GM19240 (cell line): ENCODE results near the gene PCDH11X.
"Not testable (repeated sequence)": the region's sequence is repeated elsewhere in the genome, so short reads cannot be mapped to it uniquely, and the experiment has no call there.

ENCODE experiments used
- DNase-seq: peaks from one replicate; pipeline ENCODE4 v3.0.0; 2011; ENCODE audit warnings: low spot score; ENCODE audit not compliant: insufficient read length

PCDH11X gene, protein sequence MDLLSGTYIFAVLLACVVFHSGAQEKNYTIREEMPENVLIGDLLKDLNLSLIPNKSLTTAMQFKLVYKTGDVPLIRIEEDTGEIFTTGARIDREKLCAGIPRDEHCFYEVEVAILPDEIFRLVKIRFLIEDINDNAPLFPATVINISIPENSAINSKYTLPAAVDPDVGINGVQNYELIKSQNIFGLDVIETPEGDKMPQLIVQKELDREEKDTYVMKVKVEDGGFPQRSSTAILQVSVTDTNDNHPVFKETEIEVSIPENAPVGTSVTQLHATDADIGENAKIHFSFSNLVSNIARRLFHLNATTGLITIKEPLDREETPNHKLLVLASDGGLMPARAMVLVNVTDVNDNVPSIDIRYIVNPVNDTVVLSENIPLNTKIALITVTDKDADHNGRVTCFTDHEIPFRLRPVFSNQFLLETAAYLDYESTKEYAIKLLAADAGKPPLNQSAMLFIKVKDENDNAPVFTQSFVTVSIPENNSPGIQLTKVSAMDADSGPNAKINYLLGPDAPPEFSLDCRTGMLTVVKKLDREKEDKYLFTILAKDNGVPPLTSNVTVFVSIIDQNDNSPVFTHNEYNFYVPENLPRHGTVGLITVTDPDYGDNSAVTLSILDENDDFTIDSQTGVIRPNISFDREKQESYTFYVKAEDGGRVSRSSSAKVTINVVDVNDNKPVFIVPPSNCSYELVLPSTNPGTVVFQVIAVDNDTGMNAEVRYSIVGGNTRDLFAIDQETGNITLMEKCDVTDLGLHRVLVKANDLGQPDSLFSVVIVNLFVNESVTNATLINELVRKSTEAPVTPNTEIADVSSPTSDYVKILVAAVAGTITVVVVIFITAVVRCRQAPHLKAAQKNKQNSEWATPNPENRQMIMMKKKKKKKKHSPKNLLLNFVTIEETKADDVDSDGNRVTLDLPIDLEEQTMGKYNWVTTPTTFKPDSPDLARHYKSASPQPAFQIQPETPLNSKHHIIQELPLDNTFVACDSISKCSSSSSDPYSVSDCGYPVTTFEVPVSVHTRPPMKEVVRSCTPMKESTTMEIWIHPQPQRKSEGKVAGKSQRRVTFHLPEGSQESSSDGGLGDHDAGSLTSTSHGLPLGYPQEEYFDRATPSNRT (N-terminal part only)

DNA sequence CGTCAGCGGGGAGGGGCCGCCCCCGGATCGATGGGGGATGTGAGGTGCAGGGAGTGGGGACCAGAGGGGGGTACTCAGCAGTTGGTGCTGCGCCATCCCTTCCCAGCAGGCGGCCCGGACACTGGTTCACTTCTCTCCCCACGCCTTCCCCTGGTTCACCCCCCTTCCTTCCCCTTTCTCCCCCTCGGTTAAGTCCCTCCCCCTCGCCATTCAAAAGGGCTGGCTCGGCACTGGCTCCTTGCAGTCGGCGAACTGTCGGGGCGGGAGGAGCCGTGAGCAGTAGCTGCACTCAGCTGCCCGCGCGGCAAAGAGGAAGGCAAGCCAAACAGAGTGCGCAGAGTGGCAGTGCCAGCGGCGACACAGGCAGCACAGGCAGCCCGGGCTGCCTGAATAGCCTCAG is at the start of gene PCDH11X:
Gene PCDH11X (plus strand): TSS at position 241 of the 400 bp plus-strand sequence. CDS start 56,130 bp downstream, outside the sequence.
- not testable (repeated sequence) for DNase-seq

DNA sequence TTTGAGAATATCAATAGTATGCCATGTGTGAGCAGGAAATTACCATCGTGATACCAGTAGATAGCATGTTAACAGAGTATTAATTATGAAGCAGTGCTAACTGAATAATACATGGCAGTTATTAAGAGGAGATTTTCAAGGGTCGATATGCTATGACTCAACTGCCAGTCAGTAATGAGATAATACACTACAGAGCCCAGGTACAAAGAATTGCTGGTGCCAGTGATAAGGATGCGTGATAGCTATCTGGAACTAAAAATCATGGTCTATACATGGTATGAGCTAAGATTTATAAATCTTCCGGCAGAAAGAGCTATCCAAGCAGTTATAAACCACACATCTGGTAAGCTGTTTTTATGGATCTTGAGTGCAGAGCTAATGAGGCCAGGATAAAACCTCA is 31.7 kb upstream of the PCDH11X start:
- DNase-seq = not testable (repeated sequence)

DNA sequence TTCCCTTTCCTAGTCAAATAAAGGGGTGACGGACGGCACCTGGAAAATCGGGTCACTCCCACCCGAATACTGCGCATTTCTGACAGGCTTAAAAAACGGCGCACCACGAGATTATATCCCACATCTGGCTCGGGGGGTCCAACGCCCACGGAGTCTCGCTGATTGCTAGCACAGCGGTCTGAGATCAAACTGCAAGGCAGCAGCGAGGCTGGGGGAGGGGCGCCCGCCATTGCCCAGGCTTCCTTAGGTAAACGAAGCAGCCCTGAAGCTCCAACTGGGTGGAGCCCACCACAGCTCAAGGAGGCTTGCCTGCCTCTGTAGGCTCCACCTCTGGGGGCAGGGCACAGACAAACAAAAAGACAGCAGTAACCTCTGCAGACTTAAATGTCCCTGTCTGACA is 26.2 kb upstream of the PCDH11X start:
- not testable (repeated sequence) for DNase-seq

DNA sequence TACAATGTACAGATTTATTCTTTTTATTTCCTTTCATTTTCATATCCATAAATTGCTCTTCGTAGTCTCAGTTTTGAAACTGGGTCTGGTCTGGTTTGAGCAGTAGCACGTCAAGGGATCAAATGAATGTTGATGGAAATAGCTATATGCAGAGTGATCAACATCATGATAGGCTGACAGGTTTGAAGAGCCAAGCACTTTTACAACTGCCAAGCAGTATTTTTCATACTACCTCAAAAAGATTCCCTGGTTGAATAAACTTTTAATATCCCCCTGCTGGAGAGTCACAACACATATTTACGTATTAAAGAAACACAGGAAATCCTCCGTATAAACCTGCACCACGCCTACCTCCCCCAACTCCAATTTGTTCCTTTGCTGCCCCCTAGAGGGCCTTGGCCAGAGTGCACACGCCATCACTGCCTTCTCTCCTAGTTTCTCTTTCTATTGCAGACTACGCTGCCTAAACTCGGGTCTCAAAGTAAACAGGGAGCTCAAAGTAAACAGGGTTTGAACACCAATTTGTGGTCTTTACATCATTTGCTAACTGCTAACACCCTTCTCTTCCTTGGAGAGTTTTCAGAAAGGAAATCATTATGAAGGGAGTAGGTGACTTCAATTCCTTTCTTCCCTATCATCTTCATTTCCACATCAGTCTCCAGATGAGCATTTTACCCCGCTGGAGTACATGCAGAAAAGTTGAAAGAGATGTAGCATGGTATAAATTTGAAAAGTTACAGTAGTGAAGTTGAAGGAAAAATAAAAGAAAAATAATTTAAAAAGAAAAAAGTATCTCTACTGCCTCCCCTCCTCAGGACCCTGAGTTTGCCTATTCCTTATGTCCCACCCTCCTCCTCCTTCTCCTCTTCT is 8.3 kb upstream of the PCDH11X start:
- DNase-seq = not testable (repeated sequence)

DNA sequence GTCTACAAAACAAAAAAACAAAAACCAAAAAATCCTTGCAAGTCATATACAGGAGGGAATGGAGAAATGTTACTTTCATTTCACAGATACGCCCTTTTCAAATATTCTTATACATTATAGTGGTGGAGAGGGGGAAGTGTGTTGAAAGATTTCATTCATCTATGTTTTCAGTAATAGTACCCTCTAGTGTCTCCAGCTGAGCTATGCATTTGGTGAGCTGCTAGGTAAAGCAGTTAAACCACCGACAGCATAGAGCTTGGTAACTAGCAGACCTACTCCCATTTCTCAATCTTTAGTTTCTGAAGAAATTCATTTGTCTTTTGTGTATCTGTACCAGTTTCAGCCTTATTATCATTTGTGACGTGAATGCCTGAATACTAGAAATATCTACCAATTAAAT is 5.2 kb upstream of the PCDH11X start:
- not testable (repeated sequence) for DNase-seq

DNA sequence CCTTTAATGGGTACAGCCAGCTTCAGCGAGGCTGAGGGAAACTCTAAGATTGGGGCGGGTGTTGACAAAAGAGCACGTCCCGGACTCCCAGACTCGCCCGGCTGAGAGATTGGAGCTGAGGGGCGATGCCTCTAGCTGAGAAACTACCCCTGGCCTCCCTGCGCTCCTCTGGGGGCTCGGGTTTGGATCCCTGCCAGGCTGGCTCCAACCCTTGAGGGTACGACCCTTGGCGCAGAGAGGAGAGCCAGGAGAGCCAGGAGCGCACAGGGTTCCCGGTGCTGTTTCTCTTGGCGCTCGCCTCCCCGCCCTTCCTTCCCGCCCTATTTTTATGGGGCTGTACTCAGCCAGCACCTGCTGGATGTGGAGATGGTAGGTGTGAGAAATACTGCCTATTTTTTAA is 833 bp downstream of the PCDH11X start:
- DNase-seq = not testable (repeated sequence)

DNA sequence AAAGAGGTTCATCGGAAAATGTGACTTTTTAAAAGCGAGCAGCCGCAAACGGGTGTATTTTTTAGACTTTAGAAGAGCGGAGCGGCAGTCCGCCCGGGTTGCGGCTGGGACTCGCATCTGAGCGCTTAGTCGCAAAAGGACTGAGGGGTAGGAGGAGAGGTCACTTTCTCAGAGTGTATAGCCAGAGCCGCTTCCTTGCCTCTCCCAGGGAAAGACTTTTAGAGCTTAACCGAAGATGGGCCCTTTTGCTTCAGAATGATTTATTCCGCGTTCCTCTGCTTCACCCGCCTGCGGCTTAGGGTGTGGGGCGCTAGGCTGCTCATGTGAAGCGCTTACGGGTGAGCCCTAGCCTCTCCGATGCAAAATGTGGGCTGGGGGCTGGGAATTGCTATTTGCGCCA is 1.5 kb downstream of the PCDH11X start:
- DNase-seq = not testable (repeated sequence)

DNA sequence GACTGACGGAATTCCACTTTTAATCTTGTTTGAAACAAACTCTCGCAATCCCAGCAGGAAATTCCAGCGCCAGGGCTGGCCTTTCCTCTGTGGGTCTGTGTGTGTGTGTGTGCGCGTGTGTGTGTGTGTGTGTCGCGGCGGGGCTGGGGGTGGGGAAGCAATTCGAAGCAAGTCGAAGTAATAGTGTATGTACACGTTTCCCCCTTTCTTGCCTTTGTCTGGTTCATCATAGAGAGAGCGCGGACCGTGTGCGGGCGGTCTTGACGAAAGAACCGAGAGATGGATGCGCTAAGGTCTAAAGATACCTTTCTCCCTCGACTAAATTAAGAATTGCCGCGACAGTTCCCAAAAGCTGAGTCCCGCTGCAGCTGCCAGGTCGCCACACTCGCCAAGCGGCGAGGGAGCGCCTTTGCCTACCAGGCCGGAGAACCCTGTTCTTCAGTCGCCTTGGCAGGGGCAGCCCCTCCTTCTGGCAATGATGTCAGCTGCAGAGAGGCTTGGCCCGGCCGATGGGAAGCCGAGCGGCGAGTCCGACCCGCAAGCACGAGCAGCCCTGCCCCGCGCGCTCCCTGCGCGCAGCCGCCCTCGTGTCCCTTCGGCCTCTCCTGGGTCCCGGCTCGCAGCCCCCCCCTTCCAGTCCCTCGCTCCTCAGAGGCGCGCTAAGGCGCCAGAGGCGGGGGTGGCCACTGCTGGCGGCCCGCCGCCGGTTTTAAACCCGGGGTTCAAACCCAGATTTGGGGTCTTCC is 2.6 kb downstream of the PCDH11X start:
- DNase-seq = not testable (repeated sequence)

DNA sequence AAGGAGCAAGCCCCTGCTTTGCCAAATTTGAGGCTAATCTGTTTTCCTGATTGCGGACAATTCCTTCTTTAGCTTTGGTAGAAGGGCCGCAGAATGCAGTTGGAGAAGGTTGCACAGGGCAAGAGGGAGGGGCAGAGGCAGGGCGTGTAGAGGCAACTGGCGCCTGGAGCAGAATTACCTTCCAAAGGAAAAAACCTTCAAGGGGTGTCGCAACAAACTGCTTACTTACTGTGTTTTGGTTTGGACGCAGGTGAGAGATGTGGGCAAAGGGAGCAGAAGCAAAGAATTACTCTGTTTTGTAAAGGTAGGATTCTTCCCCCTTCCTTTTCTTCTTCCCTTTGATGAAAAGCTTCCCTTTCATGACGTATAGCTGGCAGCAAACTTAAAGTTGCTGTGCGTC is 3.6 kb downstream of the PCDH11X start:
- DNase-seq = not testable (repeated sequence)

DNA sequence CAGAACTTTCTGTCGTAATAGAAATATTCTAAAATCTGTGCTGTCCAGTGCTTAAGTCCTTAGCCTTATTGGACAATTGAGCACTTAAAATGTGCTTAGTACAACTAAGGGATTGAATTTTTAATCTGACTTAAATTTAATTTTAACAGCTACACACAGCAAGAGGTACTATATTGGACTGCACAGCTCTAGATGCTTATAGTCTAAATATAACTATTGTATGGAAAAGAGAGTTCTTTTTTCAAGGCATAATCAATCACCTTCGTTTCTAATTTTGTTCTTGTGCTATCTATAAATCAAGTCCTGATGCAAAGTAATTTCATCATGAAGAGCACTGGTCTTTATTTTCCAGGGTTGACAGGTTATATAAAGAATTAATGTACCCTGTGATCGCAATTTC is 38.4 kb downstream of the PCDH11X start:
- not testable (repeated sequence) for DNase-seq

DNA sequence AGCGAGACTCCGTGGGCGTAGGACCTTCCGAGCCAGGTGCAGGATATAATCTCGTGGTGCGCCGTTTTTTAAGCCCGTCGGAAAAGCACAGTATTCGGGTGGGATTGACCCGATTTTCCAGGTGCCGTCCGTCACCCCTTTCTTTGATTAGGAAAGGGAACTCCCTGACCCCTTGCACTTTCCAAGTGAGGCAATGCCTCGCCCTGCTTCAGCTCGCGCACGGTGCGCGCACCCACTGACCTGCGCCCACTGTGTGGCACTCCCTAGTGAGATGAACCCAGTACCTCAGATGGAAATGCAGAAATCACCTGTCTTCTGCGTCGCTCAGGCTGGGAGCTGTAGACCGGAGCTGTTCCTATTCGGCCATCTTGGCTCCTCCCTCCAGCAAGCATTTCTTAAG is 46.1 kb downstream of the PCDH11X start:
- DNase-seq = not testable (repeated sequence)
